NOMO-1 treated with DMSO at 0.1 percent for 48 hours (cell line): ENCODE measurements around the gene PMPCA.

Source experiments
- DNase-seq: peaks from one replicate; lab custom pipeline; 2025; ENCODE audit not compliant: unreplicated experiment; lab: John Stamatoyannopoulos, UW

Gene PMPCA

GRCh38 chr9:136453326-136453725 is 42.9 kb downstream of the PMPCA start:
- no peak for DNase-seq

GRCh38 chr9:136454026-136454796 is 43.8 kb downstream of the PMPCA start:
- no peak for DNase-seq

- DNase-seq: no peak
These were observed 44.9 kb downstream of the PMPCA start for GRCh38 chr9:136455043-136456002.

GRCh38 chr9:136456258-136456657 is 45.8 kb downstream of the PMPCA start:
- no peak for DNase-seq

- no peak for DNase-seq
These were observed 46.9 kb downstream of the PMPCA start for GRCh38 chr9:136457326-136457725.

- no peak for DNase-seq
These were observed 49.0 kb downstream of the PMPCA start for GRCh38 chr9:136459425-136459824.

- DNase-seq: no peak
These were observed 50.4 kb downstream of the PMPCA start for GRCh38 chr9:136460772-136461325.

GRCh38 chr9:136462664-136463063 is 52.2 kb downstream of the PMPCA start:
- DNase-seq: no peak

- no peak for DNase-seq
These were observed 53.1 kb downstream of the PMPCA start for GRCh38 chr9:136463578-136463977.

- no peak for DNase-seq
These were observed 53.8 kb downstream of the PMPCA start for GRCh38 chr9:136464241-136464640.

- DNase-seq: no peak
These were observed 55.2 kb downstream of the PMPCA start for GRCh38 chr9:136465500-136466154.

- DNase-seq: no peak
These were observed 55.7 kb downstream of the PMPCA start for GRCh38 chr9:136466155-136466541.

GRCh38 chr9:136467766-136468165 is 57.3 kb downstream of the PMPCA start:
- DNase-seq: no peak

- no peak for DNase-seq
These were observed 59.9 kb downstream of the PMPCA start for GRCh38 chr9:136470356-136470755.

GRCh38 chr9:136470792-136471469 is 60.5 kb downstream of the PMPCA start:
- no peak for DNase-seq

- no peak for DNase-seq
These were observed 61.5 kb downstream of the PMPCA start for GRCh38 chr9:136471802-136472487.

GRCh38 chr9:136472640-136473353 is 62.3 kb downstream of the PMPCA start:
- no peak for DNase-seq

GRCh38 chr9:136473354-136473721 is 62.9 kb downstream of the PMPCA start:
- DNase-seq: no peak
